ENCODE data around the gene BPIFB6. TPM values are rescaled to one million over a fixed set of nuclear protein-coding genes. Genes with fewer than 3 reads are reported as not detected.

The BPIFB6 gene
- polyA plus RNA-seq, 1 of the 3 experiments (the other 2 are of a cell fraction), result not detected

- H3K4me3 ChIP-seq (ENCODE audit: low read depth in 2 of 2, low read length in 1 of 2), result no peak overlapping the region
- H3K36me3 ChIP-seq (replicated peaks in 1 of 2; ENCODE audit: control insufficient read depth in 1 of 2, insufficient read depth in 2 of 2, low read length in 1 of 2), result no peaks in the 10 kb centered on the region
- H3K79me2 ChIP-seq (ENCODE audit: insufficient read depth), result no peaks in the 10 kb centered on the region
- peaks cover 68% of the 10 kb centered on the region for H3K27me3 ChIP-seq (ENCODE audit: insufficient read depth)
- no peaks in the 10 kb centered on the region for H3K9me2 ChIP-seq
- POLR2A ChIA-PET, result no interaction called here
- H3K4me1 ChIP-seq (ENCODE audit: control insufficient read depth in 1 of 2, insufficient read depth in 2 of 2, low read depth in 1 of 2, low read length in 1 of 2), result no peaks in the 10 kb centered on the region
- H2AFZ ChIP-seq (ENCODE audit: low read depth), result no peak overlapping the region
- no peak overlapping the region for H3K27ac ChIP-seq (ENCODE audit: low read depth in 2 of 2, low read length in 1 of 2)
- no peak overlapping the region for H3K4me2 ChIP-seq
- H3K9ac ChIP-seq, result no peak overlapping the region
- no peaks in the 10 kb centered on the region for H3F3A ChIP-seq (replicated peaks; ENCODE audit: insufficient read depth)
- no peak for DNase-seq
- no peaks in the 10 kb centered on the region for H3K9me3 ChIP-seq
- CTCF ChIA-PET, result interaction anchor here (1.1 to 1.5 kb wide), 3 partner anchors 9 to 11 kb away, joined by 3 read pairs; partner anchors contain the start of gene SUN5
- TF ChIP-seq EZH2phosphoT487 (IDR thresholded peaks at IDR 0.05; ENCODE audit: borderline replicate concordance, low read depth) (no peak), RXRA (IDR thresholded peaks at IDR 0.05; ENCODE audit: borderline replicate concordance, low read depth) (no peak), SIN3A (IDR thresholded peaks at IDR 0.05; ENCODE audit: borderline replicate concordance, low read depth, low read length) (no peak), MEF2A (IDR thresholded peaks at IDR 0.05; ENCODE audit: borderline replicate concordance, low read depth) (no peak), JUND (IDR thresholded peaks at IDR 0.05) (no peak), POLR2AphosphoS5 (IDR thresholded peaks at IDR 0.05; ENCODE audit: low read depth, low read length) (no peak), SMC3 (IDR thresholded peaks at IDR 0.05; ENCODE audit: low read depth, low read length) (no peak), MXI1 (IDR thresholded peaks at IDR 0.05; ENCODE audit: low read depth, low read length) (no peak), EP300 (IDR thresholded peaks at IDR 0.05; ENCODE audit: borderline replicate concordance in 1 of 2, low read depth in 1 of 2, low read length in 1 of 2) (no peak), CHD2 (IDR thresholded peaks at IDR 0.05; ENCODE audit: low read length, partially characterized antibody) (no peak), ELF1 (IDR thresholded peaks at IDR 0.05) (no peak), RAD21 (IDR thresholded peaks at IDR 0.05; ENCODE audit: low read length) (no peak), MAX (IDR thresholded peaks at IDR 0.05; ENCODE audit: low read depth) (no peak), FOXJ3 (CRISPR knock-in tag; IDR thresholded peaks at IDR 0.05) (no peak), FOXM1 (IDR thresholded peaks at IDR 0.05; ENCODE audit: low read depth) (no peak), USF2 (IDR thresholded peaks at IDR 0.05; ENCODE audit: borderline replicate concordance, low read depth, low read length) (no peak)
- no peaks in the 10 kb centered on the region for H4K20me1 ChIP-seq (ENCODE audit: insufficient read depth)
- 6% methylated on average over 9 of the region's 12 CpGs for WGBS (ENCODE audit: low lambda C conversion rate)
These were observed 17.6 kb upstream of the BPIFB6 start for GRCh38 chr20:33013701-33014326.

- Histone ChIP-seq H3K27me3 (ENCODE audit: insufficient read depth) (peaks cover 63% of the 10 kb centered on the region), H3K4me2 (no peak overlapping the region), H3K4me1 (ENCODE audit: control insufficient read depth in 1 of 2, insufficient read depth in 2 of 2, low read depth in 1 of 2, low read length in 1 of 2) (no peaks in the 10 kb centered on the region), H3K9me2 (no peaks in the 10 kb centered on the region), H3F3A (replicated peaks; ENCODE audit: insufficient read depth) (no peaks in the 10 kb centered on the region), H3K9ac (no peak overlapping the region), H3K36me3 (replicated peaks in 1 of 2; ENCODE audit: control insufficient read depth in 1 of 2, insufficient read depth in 2 of 2, low read length in 1 of 2) (no peaks in the 10 kb centered on the region), H3K9me3 (no peaks in the 10 kb centered on the region), H3K27ac (ENCODE audit: low read depth in 2 of 2, low read length in 1 of 2) (no peak overlapping the region), H4K20me1 (ENCODE audit: insufficient read depth) (no peaks in the 10 kb centered on the region), H3K79me2 (ENCODE audit: insufficient read depth) (no peaks in the 10 kb centered on the region), H2AFZ (ENCODE audit: low read depth) (no peak overlapping the region), H3K4me3 (ENCODE audit: low read depth in 2 of 2, low read length in 1 of 2) (no peak overlapping the region)
- DNase-seq, result no peak
- CTCF ChIA-PET, result interaction anchor here (0.9 to 1.5 kb wide), 4 partner anchors 9 to 19 kb away, joined by 3 read pairs; partner anchors contain the start of gene SUN5
- WGBS (ENCODE audit: low lambda C conversion rate), result 27% methylated on average over 10 of the region's 16 CpGs
- POLR2A ChIA-PET, result no interaction called here
- TF ChIP-seq FOXJ3 (CRISPR knock-in tag; IDR thresholded peaks at IDR 0.05) (no peak), MXI1 (IDR thresholded peaks at IDR 0.05; ENCODE audit: low read depth, low read length) (no peak), EZH2phosphoT487 (IDR thresholded peaks at IDR 0.05; ENCODE audit: borderline replicate concordance, low read depth) (no peak), YY1 (IDR thresholded peaks at IDR 0.05; ENCODE audit: low read depth) (no peak), GABPA (IDR thresholded peaks at IDR 0.05; ENCODE audit: low read depth) (no peak), FOXM1 (IDR thresholded peaks at IDR 0.05; ENCODE audit: low read depth) (no peak), TCF12 (IDR thresholded peaks at IDR 0.05) (no peak), CTCF (IDR thresholded peaks at IDR 0.05) (no peak), JUND (IDR thresholded peaks at IDR 0.05) (no peak), MAX (IDR thresholded peaks at IDR 0.05; ENCODE audit: low read depth) (no peak), USF1 (IDR thresholded peaks at IDR 0.05; ENCODE audit: borderline replicate concordance, low read depth) (no peak), CHD2 (IDR thresholded peaks at IDR 0.05; ENCODE audit: low read length, partially characterized antibody) (no peak), TEAD4 (IDR thresholded peaks at IDR 0.05; ENCODE audit: borderline replicate concordance, insufficient read depth) (no peak), ELF1 (IDR thresholded peaks at IDR 0.05) (no peak)
These were observed 16.9 kb upstream of the BPIFB6 start for GRCh38 chr20:33014336-33015113.

Measured in SK-N-SH (cell line).